HepG2 (cell line): ENCODE data around the gene TCERG1L. TPM values are rescaled to one million over a fixed set of nuclear protein-coding genes. Genes with fewer than 3 reads are reported as not detected.

Source experiments
- ATAC-seq: fragments of 200-7000 bp; cut with Tn5 transposase; 3 replicates; pipeline ENCODE4 v1.9.1; 2020; ENCODE audit warnings: mild to moderate bottlenecking, moderate library complexity
- BruUV-seq: library from RNA; stranded (reverse); fragments of 400-500 nt; replicated peaks from 2 replicates; lab custom pipeline; 2021; lab: Mats Ljungman, UMichigan
- CTCF ChIA-PET: fragments of 300-600 bp; formaldehyde crosslinking; extraction: SDS; loops from one replicate; lab custom pipeline; 2021; ENCODE audit warnings: low total read pairs, inconsistent platforms, low intra/inter-chr PET ratio; lab: Yijun Ruan, JAX
- POLR2A ChIA-PET: fragments of 350-600 bp; sonication (Branson Sonifier 250); formaldehyde crosslinking; loops from one replicate; lab custom pipeline; 2020; ENCODE audit warnings: antibody characterized with exemption, inconsistent platforms; lab: Yijun Ruan, JAX
- DNase-seq: peaks from one replicate; pipeline ENCODE4 v3.0.0-alpha.2; 2015; ENCODE audit warnings: low spot score
- FAIRE-seq: peaks from 3 replicates; lab custom pipeline; 2011; peaks lifted over from hg19 to GRCh38; lab: Jason Lieb, UNC
- H2AFZ ChIP-seq: one replicate; pipeline ENCODE4 v1.6.1; 2011; ENCODE audit warnings: low read length, inconsistent platforms
- H3K27ac ChIP-seq: fragments of 300-600 bp; 3 replicates; pipeline ENCODE4 v1.8.0; 2011; ENCODE audit warnings: mixed run types, mild to moderate bottlenecking, mixed read lengths, low read length, inconsistent platforms; ENCODE audit not compliant: insufficient read depth; ENCODE audit errors: extremely low read length
- H3K27me3 ChIP-seq, 2 experiments: fragments of 200-600 bp in 1 of 2; 2 replicates in 1 of 2; 3 replicates in 1 of 2; pipeline versions ENCODE4 v1.6.0 to v1.8.0; 2011; ENCODE audit warnings: low read length in 2 of 2, mild to moderate bottlenecking in 2 of 2, moderate library complexity in 2 of 2, inconsistent platforms in 1 of 2; ENCODE audit not compliant: insufficient read depth in 2 of 2, control insufficient read depth in 1 of 2
- H3K36me3 ChIP-seq, 2 experiments: fragments of 200-600 bp in 1 of 2; replicated peaks in 1 of 2; 2 replicates in 1 of 2; 3 replicates in 1 of 2; pipeline versions ENCODE4 v1.5.1 to v1.8.0; 2011; ENCODE audit warnings: low read length in 2 of 2, inconsistent platforms in 1 of 2; ENCODE audit not compliant: insufficient read depth in 2 of 2, control insufficient read depth in 1 of 2
- H3K4me1 ChIP-seq: 2 replicates; pipeline ENCODE4 v1.5.1; 2012; ENCODE audit warnings: low read length, inconsistent platforms; ENCODE audit not compliant: insufficient read depth
- H3K4me2 ChIP-seq: 2 replicates; pipeline ENCODE4 v1.6.0; 2011; ENCODE audit warnings: low read depth, low read length, inconsistent platforms
- H3K4me3 ChIP-seq, 3 experiments: fragments of 200-600 bp in 1 of 3; sonication (generic), shearing (Covaris generic) in 1 of 3; replicated peaks in 1 of 3; 2 replicates each; pipeline ENCODE4 v1.5.1; 2011 to 2016; ENCODE audit warnings: low read length in 3 of 3, inconsistent platforms in 2 of 3, low read depth in 2 of 3, mild to moderate bottlenecking in 2 of 3, control low read depth in 1 of 3, mixed read lengths in 1 of 3; ENCODE audit not compliant: insufficient read depth in 1 of 3
- H3K79me2 ChIP-seq: one replicate; pipeline ENCODE4 v1.6.1; 2011; ENCODE audit warnings: low read length, inconsistent platforms; ENCODE audit not compliant: insufficient read depth
- H3K9ac ChIP-seq: 2 replicates; pipeline ENCODE4 v1.6.0; 2011; ENCODE audit warnings: mild to moderate bottlenecking, low read depth, low read length, inconsistent platforms; ENCODE audit not compliant: insufficient read depth
- H3K9me3 ChIP-seq: 2 replicates; pipeline ENCODE4 v1.5.1; 2012; ENCODE audit warnings: mild to moderate bottlenecking, low read length
- H4K20me1 ChIP-seq: 2 replicates; pipeline ENCODE4 v1.6.0; 2011; ENCODE audit warnings: inconsistent platforms, mild to moderate bottlenecking, low read length, moderate library complexity; ENCODE audit not compliant: insufficient read depth
- BCL6 ChIP-seq: IDR thresholded peaks from 2 replicates; pipeline ENCODE4 v1.6.1; 2016; ENCODE audit warnings: missing genetic modification reagents, missing compliant biosample characterization
- CBX1 ChIP-seq: IDR thresholded peaks from one replicate; pipeline ENCODE4 v1.6.1; 2016; ENCODE audit warnings: antibody characterized with exemption, low read depth
- HNF4G ChIP-seq, 2 experiments: sonication (generic) in 1 of 2; formaldehyde crosslinking in 1 of 2; IDR thresholded peaks; 2 replicates each; pipeline versions ENCODE4 v1.4.0 to v1.6.1; 2011 to 2020; ENCODE audit warnings: borderline replicate concordance in 2 of 2, low read depth in 2 of 2, mild to moderate bottlenecking in 2 of 2, low read length in 1 of 2, missing genetic modification reagents in 1 of 2, moderate library complexity in 1 of 2
- HOXA9 ChIP-seq: sonication (generic); formaldehyde crosslinking; IDR thresholded peaks from 2 replicates; pipeline ENCODE4 v1.8.1; 2022; ENCODE audit warnings: missing genetic modification reagents, mild to moderate bottlenecking, moderate library complexity, borderline replicate concordance
- RBM22 ChIP-seq: fragments of 200-400 bp; formaldehyde crosslinking; optimal IDR thresholded peaks from 2 replicates; pipeline ENCODE3; 2017; ENCODE audit warnings: mild to moderate bottlenecking, low read length, moderate library complexity
- ZBTB21 ChIP-seq: sonication (generic); formaldehyde crosslinking; IDR thresholded peaks from 2 replicates; pipeline ENCODE4 v1.4.0; 2020; ENCODE audit warnings: missing genetic modification reagents
- ZNF251 ChIP-seq: sonication (generic); formaldehyde crosslinking; IDR thresholded peaks from 2 replicates; pipeline ENCODE4 v1.9.0; 2021; ENCODE audit warnings: mild to moderate bottlenecking, missing genetic modification reagents
- ZNF556 ChIP-seq: sonication (generic); formaldehyde crosslinking; IDR thresholded peaks from 2 replicates; pipeline ENCODE4 v1.4.0; 2020; ENCODE audit warnings: mild to moderate bottlenecking, missing genetic modification reagents, borderline replicate concordance
- ZNF850 ChIP-seq: sonication (generic); formaldehyde crosslinking; conservative IDR thresholded peaks from 2 replicates; pipeline ENCODE4 v1.9.0; 2021; ENCODE audit warnings: mild to moderate bottlenecking, missing genetic modification reagents
- WGBS: methylation state at CpG from one replicate; pipeline ENCODE4 v1.1.6; 2017; ENCODE audit warnings: low lambda C conversion rate; 5-methylcytosine and 5-hydroxymethylcytosine counted together
- in situ Hi-C: cut with HindIII; loops from 2 replicates; pipeline ENCODE4 v1.10.0; 2017; ENCODE audit warnings: low pct_unique_long_range_greater_than_20kb; ENCODE audit not compliant: extremely low pct_ligation_motif_present
- intact Hi-C: fragments of 100-400 bp; cut with micrococcal nuclease; formaldehyde crosslinking; loops from one replicate; pipeline ENCODE4 v1.10.0; 2022; ENCODE audit not compliant: unreplicated experiment
- polyA plus RNA-seq, 8 experiments: library from polyadenylated mRNA; depleted of rRNA in 3 of 8; stranded (reverse) in 7 of 8; unstranded in 1 of 8; fragments of >200 nt; fragmentation: Illumina TruSeq in 4 of 8; extraction: Trizol in 4 of 8; gene quantifications; 2 replicates each; pipeline versions ENCODE4 v1.2.1 to v1.2.3, GENCODE V29; 2011 to 2016; ENCODE audit warnings: low read depth in 4 of 8, missing spikeins in 1 of 8, mixed read lengths in 1 of 8; ENCODE audit not compliant: insufficient read depth in 1 of 8
- total RNA-seq, 5 experiments: library from RNA; depleted of rRNA; stranded (reverse); fragments of >200 nt; fragmentation: Illumina TruSeq; extraction: Trizol; gene quantifications; 2 replicates each; pipeline ENCODE4 v1.2.3, GENCODE V29; 2016; ENCODE audit warnings: low read depth in 1 of 5
- TF ChIP-seq, protein P1 (sequence below): sonication (generic); formaldehyde crosslinking; IDR thresholded peaks from 2 replicates; pipeline ENCODE4 v1.5.1; 2020; ENCODE audit warnings: missing genetic modification reagents, mild to moderate bottlenecking, borderline replicate concordance
- TF ChIP-seq, protein P2 (sequence below): IDR thresholded peaks from 2 replicates; pipeline ENCODE4 v1.6.1; 2016; ENCODE audit warnings: low read depth, missing genetic modification reagents, missing compliant biosample characterization
- TF ChIP-seq, protein P3 (sequence below): sonication (generic); formaldehyde crosslinking; IDR thresholded peaks from 2 replicates; pipeline ENCODE4 v1.5.0; 2020; ENCODE audit warnings: missing genetic modification reagents
- TF ChIP-seq, protein P4 (sequence below): sonication (generic); formaldehyde crosslinking; IDR thresholded peaks from 2 replicates; pipeline ENCODE4 v1.9.0; 2022; ENCODE audit warnings: missing genetic modification reagents, mild to moderate bottlenecking, borderline replicate concordance

TCERG1L gene
- total and polyA plus RNA-seq, 2 of the 13 experiments (the other 11 are each of a cell fraction or from before 2014, with no cell fraction given), result not detected

DNA sequence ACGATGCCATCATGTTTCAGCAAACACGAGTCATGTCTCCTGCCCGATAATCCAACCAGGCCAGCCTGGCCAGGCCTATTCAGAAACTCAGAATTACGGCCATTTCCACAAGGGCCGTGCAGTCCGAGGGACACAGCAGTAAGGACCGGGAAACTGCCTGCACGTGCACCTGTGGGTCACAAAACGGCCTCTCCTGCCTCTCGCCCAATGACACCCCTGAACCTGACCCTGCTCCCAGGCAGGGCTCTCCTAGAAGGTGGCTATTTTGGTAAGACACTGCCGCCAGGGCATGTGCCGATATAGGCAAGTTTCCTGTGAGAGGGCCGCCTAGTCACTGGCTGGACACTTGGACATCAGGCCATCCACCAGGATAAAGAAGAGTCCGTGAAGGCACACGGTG is 196.7 kb downstream of the TCERG1L start:
- no peak for ATAC-seq
- WGBS, result 19% methylated on average over 14 of the region's 15 CpGs
- Histone ChIP-seq H3K9me3 (no peaks in the 10 kb centered on the region), H3K79me2 (no peaks in the 10 kb centered on the region), H3K4me1 (no peaks in the 10 kb centered on the region), H3K27me3 (peaks cover 3 to 78% of the 10 kb centered on the region in 2 experiments), H2AFZ (no peak overlapping the region), H4K20me1 (no peaks in the 10 kb centered on the region), H3K4me3 (no peak overlapping the region), H3K27ac (no peak overlapping the region), H3K36me3 (no peaks in the 10 kb centered on the region), H3K4me2 (no peak overlapping the region), H3K9ac (no peak overlapping the region)
- POLR2A ChIA-PET, result no interaction called here
- in situ Hi-C loops, result no loop called here
- no peak for TF ChIP-seq HNF4G (IDR thresholded peaks at IDR 0.05; ENCODE audit: borderline replicate concordance, low read depth, low read length)
- no peak for TF ChIP-seq HNF4G (CRISPR knock-in tag; IDR thresholded peaks at IDR 0.05; ENCODE audit: borderline replicate concordance, low read depth)
- TF ChIP-seq, protein P1, sequence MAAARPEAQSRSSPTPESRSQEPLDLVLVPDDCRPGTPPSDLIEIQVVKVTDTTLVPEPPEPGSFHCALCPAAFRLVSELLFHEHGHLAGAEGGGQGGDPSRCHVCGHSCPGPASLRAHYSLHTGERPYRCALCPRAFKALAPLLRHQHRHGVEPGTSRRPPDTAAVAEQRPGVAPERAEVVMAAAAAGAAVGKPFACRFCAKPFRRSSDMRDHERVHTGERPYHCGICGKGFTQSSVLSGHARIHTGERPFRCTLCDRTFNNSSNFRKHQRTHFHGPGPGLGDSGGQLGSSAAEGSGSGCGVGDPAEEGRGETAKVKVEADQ, result no peak
- TF ChIP-seq, protein P2, sequence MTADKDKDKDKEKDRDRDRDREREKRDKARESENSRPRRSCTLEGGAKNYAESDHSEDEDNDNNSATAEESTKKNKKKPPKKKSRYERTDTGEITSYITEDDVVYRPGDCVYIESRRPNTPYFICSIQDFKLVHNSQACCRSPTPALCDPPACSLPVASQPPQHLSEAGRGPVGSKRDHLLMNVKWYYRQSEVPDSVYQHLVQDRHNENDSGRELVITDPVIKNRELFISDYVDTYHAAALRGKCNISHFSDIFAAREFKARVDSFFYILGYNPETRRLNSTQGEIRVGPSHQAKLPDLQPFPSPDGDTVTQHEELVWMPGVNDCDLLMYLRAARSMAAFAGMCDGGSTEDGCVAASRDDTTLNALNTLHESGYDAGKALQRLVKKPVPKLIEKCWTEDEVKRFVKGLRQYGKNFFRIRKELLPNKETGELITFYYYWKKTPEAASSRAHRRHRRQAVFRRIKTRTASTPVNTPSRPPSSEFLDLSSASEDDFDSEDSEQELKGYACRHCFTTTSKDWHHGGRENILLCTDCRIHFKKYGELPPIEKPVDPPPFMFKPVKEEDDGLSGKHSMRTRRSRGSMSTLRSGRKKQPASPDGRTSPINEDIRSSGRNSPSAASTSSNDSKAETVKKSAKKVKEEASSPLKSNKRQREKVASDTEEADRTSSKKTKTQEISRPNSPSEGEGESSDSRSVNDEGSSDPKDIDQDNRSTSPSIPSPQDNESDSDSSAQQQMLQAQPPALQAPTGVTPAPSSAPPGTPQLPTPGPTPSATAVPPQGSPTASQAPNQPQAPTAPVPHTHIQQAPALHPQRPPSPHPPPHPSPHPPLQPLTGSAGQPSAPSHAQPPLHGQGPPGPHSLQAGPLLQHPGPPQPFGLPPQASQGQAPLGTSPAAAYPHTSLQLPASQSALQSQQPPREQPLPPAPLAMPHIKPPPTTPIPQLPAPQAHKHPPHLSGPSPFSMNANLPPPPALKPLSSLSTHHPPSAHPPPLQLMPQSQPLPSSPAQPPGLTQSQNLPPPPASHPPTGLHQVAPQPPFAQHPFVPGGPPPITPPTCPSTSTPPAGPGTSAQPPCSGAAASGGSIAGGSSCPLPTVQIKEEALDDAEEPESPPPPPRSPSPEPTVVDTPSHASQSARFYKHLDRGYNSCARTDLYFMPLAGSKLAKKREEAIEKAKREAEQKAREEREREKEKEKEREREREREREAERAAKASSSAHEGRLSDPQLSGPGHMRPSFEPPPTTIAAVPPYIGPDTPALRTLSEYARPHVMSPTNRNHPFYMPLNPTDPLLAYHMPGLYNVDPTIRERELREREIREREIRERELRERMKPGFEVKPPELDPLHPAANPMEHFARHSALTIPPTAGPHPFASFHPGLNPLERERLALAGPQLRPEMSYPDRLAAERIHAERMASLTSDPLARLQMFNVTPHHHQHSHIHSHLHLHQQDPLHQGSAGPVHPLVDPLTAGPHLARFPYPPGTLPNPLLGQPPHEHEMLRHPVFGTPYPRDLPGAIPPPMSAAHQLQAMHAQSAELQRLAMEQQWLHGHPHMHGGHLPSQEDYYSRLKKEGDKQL (CRISPR knock-in tag), result no peak
- TF ChIP-seq ZNF251, result no peak
- TF ChIP-seq, protein P3, sequence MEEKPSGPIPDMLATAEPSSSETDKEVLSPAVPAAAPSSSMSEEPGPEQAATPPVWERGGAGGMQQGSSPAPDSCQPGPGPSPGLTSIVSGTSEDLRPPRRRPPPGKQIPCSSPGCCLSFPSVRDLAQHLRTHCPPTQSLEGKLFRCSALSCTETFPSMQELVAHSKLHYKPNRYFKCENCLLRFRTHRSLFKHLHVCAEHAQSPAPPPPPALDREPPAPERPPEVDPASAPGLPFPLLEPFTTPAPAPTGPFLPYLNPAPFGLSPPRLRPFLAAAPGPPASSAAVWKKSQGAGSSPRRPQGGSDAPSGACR (CRISPR knock-in tag), result no peak
- TF ChIP-seq BCL6, result no peak
- TF ChIP-seq ZBTB21 (CRISPR knock-in tag), result no peak
- TF ChIP-seq, protein P4, sequence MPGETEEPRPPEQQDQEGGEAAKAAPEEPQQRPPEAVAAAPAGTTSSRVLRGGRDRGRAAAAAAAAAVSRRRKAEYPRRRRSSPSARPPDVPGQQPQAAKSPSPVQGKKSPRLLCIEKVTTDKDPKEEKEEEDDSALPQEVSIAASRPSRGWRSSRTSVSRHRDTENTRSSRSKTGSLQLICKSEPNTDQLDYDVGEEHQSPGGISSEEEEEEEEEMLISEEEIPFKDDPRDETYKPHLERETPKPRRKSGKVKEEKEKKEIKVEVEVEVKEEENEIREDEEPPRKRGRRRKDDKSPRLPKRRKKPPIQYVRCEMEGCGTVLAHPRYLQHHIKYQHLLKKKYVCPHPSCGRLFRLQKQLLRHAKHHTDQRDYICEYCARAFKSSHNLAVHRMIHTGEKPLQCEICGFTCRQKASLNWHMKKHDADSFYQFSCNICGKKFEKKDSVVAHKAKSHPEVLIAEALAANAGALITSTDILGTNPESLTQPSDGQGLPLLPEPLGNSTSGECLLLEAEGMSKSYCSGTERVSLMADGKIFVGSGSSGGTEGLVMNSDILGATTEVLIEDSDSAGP (CRISPR knock-in tag), result no peak
- no peak for TF ChIP-seq ZNF556 (CRISPR knock-in tag)
- no peak for TF ChIP-seq ZNF850 (CRISPR knock-in tag)
- no peak for TF ChIP-seq RBM22
- no peak for TF ChIP-seq HOXA9 (CRISPR knock-in tag)
- TF ChIP-seq CBX1, result no peak
- no TSS peak for BruUV-seq
- no peak for DNase-seq
- intact Hi-C loops, result no loop called here
- FAIRE-seq, result no peak
- CTCF ChIA-PET, result no interaction called here
